A673 (cell line): ENCODE results near the gene GSAP.

Source experiments
- CTCF ChIP-seq: fragments of 300-800, 200-600 bp; sonication (generic); conservative IDR thresholded peaks from 2 replicates; pipeline ENCODE4 v1.5.1; 2017; ENCODE audit warnings: low read depth, mild to moderate bottlenecking, antibody characterized with exemption, low read length, moderate library complexity, mixed read lengths
- EZH2 ChIP-seq: fragments of 200-600 bp; sonication (generic); IDR thresholded peaks from 2 replicates; pipeline ENCODE4 v1.6.1; 2017; ENCODE audit warnings: borderline replicate concordance, low read depth, mild to moderate bottlenecking, mixed read lengths, antibody characterized with exemption, low read length; ENCODE audit not compliant: poor library complexity, severe bottlenecking

- TF ChIP-seq EZH2: no peak
- no peak for TF ChIP-seq CTCF
These were observed 87.5 kb downstream of the GSAP start for GRCh38 chr7:77328669-77329068.
